GM11168 (cell line): ENCODE measurements around the gene TMEM80.

Experiments
- in situ Hi-C: fragments of 300-500 bp; cut with MboI; formaldehyde crosslinking; loops from one replicate; pipeline ENCODE4 v1.12.0; 2022; ENCODE audit warnings: low sequenced_read_pairs; ENCODE audit not compliant: unreplicated experiment

Gene TMEM80

GRCh38 chr11:698493-699115 lies 3.0 kb downstream of the TMEM80 start:
- in situ Hi-C loops, result no loop called here

GRCh38 chr11:699116-699508 lies 3.5 kb downstream of the TMEM80 start:
- in situ Hi-C loops, result no loop called here

GRCh38 chr11:699753-700152 lies 4.1 kb downstream of the TMEM80 start:
- in situ Hi-C loops, result no loop called here

- in situ Hi-C loops, result no loop called here
These were observed 6.3 kb downstream of the TMEM80 start for GRCh38 chr11:701741-702461.

GRCh38 chr11:702462-703461 lies 7.1 kb downstream of the TMEM80 start:
- in situ Hi-C loops, result no loop called here

GRCh38 chr11:703506-703905 lies 7.9 kb downstream of the TMEM80 start:
- in situ Hi-C loops, result no loop called here

- in situ Hi-C loops, result no loop called here
These were observed 8.6 kb downstream of the TMEM80 start for GRCh38 chr11:704228-704674.

GRCh38 chr11:704781-705645 lies 9.4 kb downstream of the TMEM80 start:
- in situ Hi-C loops, result no loop called here

- in situ Hi-C loops, result no loop called here
These were observed 10.2 kb downstream of the TMEM80 start, which contains the start of gene EPS8L2 for GRCh38 chr11:705646-706438. Gene EPS8L2, plus strand, starts transcription at chr11:706231. Its CDS starts 3,177 bp downstream, at chr11:709408.

- in situ Hi-C loops, result no loop called here
These were observed 10.9 kb downstream of the TMEM80 start for GRCh38 chr11:706439-706956.

- in situ Hi-C loops, result no loop called here
These were observed 11.6 kb downstream of the TMEM80 start for GRCh38 chr11:706957-707816.

GRCh38 chr11:707817-708420 lies 12.3 kb downstream of the TMEM80 start:
- in situ Hi-C loops, result no loop called here

GRCh38 chr11:708511-708910 lies 12.9 kb downstream of the TMEM80 start:
- in situ Hi-C loops, result no loop called here

GRCh38 chr11:709109-709997 lies 13.7 kb downstream of the TMEM80 start:
- in situ Hi-C loops, result no loop called here

- in situ Hi-C loops, result loop anchor here (10.0 kb wide), 1 partner anchor 160 kb away; no protein-coding TSS in a partner anchor
These were observed 18.8 kb downstream of the TMEM80 start for GRCh38 chr11:714436-714835.
